ENCODE results near the gene CCDC70.

The CCDC70 gene

GRCh38 chr13:51912091-51912490, 50.3 kb downstream of the CCDC70 start:
- no peak for DNase-seq

GRCh38 chr13:51912511-51913225, 50.9 kb downstream of the CCDC70 start:
- no peak for DNase-seq

GRCh38 chr13:51913421-51914136, 51.8 kb downstream of the CCDC70 start:
- no peak for DNase-seq

GRCh38 chr13:51914137-51914493, 52.3 kb downstream of the CCDC70 start:
- no peak for DNase-seq

Measured in stimulated activated CD4-positive, alpha-beta T cell treated with anti-CD3 and anti-CD28 coated beads, Interleukin-15, amount 100 ng/mL, for 24 hours (primary cell).